ENCODE results near the gene SUSD3.

DNA sequence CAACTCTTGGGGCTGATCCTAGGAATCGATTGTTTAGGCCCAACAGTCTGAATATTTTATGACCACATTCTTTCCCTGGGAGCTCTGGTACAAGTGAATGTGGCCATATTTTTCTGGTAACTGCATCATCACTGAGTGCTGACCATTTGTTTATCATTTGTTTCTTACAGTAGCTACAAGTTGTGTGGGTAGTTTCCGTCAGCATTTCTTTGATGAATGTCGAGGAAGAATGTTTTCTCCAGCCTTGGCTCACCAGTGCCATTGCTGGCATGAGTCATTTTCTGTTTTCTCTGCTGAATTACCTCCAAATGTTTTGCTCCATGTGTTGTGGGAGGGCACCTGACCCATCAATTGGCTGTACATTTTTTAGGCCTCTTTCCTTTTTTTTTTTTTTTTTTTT lies 23.4 kb downstream of the SUSD3 start:
- TF ChIP-seq, protein P1, sequence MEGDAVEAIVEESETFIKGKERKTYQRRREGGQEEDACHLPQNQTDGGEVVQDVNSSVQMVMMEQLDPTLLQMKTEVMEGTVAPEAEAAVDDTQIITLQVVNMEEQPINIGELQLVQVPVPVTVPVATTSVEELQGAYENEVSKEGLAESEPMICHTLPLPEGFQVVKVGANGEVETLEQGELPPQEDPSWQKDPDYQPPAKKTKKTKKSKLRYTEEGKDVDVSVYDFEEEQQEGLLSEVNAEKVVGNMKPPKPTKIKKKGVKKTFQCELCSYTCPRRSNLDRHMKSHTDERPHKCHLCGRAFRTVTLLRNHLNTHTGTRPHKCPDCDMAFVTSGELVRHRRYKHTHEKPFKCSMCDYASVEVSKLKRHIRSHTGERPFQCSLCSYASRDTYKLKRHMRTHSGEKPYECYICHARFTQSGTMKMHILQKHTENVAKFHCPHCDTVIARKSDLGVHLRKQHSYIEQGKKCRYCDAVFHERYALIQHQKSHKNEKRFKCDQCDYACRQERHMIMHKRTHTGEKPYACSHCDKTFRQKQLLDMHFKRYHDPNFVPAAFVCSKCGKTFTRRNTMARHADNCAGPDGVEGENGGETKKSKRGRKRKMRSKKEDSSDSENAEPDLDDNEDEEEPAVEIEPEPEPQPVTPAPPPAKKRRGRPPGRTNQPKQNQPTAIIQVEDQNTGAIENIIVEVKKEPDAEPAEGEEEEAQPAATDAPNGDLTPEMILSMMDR (IDR thresholded peaks at IDR 0.05), result no peak
- no peak for TF ChIP-seq POLR2A (IDR thresholded peaks at IDR 0.05)

All from Peyer's patch (tissue), 4 donors.